ENCODE data around the gene UBR1. TPM values are rescaled to one million over a fixed set of nuclear protein-coding genes. Genes with fewer than 3 reads are reported as not detected.

Gene UBR1
- 10 to 100 TPM; 11.6 to 38.2 (median 17.2) TPM for total RNA-seq

- TF ChIP-seq, protein P1, sequence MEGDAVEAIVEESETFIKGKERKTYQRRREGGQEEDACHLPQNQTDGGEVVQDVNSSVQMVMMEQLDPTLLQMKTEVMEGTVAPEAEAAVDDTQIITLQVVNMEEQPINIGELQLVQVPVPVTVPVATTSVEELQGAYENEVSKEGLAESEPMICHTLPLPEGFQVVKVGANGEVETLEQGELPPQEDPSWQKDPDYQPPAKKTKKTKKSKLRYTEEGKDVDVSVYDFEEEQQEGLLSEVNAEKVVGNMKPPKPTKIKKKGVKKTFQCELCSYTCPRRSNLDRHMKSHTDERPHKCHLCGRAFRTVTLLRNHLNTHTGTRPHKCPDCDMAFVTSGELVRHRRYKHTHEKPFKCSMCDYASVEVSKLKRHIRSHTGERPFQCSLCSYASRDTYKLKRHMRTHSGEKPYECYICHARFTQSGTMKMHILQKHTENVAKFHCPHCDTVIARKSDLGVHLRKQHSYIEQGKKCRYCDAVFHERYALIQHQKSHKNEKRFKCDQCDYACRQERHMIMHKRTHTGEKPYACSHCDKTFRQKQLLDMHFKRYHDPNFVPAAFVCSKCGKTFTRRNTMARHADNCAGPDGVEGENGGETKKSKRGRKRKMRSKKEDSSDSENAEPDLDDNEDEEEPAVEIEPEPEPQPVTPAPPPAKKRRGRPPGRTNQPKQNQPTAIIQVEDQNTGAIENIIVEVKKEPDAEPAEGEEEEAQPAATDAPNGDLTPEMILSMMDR (IDR thresholded peaks at IDR 0.05): no peak
- no peak for TF ChIP-seq POLR2A (IDR thresholded peaks at IDR 0.05)
- DNase-seq (ENCODE audit: low spot score in 2 of 2): peak; percentile 82 to 98
- WGBS, 2 donors: 0% methylated on average over 31 to 33 of the region's 33 CpGs
- intact Hi-C loops (cut with DNase I; ENCODE audit: low total_unique reads): no loop called here
- peak within 1 kb of the TSS; percentile 76 for H3K4me3 ChIP-seq (ENCODE audit: low read depth, poor library complexity, severe bottlenecking)
Observed at GRCh38 chr15:43105778-43106485, at the start of gene UBR1. TSS of gene UBR1 (minus strand) at chr15:43106038. CDS start at chr15:43106022, 16 bp downstream.

DNA sequence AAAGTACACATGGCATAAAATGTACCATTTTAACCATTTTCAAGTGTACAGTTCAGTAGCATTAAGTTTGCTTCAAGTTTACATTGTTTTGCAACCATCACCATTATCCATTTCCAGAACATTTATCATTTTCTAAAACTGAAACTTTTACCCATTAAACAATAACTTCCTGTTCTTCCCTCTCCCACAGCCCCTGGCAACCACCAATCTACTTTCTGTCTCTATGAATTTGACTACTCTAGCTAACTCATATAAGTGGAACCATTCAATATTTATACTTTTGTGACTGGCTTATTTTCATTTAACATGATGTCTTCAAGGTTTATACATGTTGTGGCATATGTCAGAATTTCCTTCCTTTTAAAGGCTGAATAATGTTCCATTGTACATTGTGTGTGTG is 47.4 kb upstream of the UBR1 start:
- no peak overlapping the region for H3K4me3 ChIP-seq (ENCODE audit: low read depth, poor library complexity, severe bottlenecking)
- no peak for DNase-seq (ENCODE audit: low spot score in 2 of 2)
- no peak for TF ChIP-seq POLR2A (IDR thresholded peaks at IDR 0.05)
- TF ChIP-seq, protein P1 (IDR thresholded peaks at IDR 0.05): no peak
- intact Hi-C loops (cut with DNase I; ENCODE audit: low total_unique reads): no loop called here

DNA sequence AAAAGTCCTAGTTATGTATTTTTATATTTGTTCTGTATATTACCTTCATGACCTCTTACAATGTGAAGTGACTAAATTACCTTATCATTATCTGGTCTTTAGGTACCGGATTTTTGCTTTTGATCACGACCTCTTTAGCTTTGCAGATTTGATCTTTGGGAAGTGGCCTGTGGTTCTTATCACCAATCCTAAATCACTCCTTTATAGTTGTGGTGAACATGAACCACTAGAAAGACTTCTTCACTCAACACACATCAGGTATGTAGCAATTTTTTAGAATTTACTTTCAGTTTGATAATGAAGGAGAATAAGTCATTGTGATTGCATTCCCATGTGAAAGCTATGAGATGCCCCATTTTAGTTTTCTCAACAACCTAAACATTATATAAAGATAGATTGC is 45.9 kb upstream of the UBR1 start:
- TF ChIP-seq, protein P1 (IDR thresholded peaks at IDR 0.05): no peak
- no peak for TF ChIP-seq POLR2A (IDR thresholded peaks at IDR 0.05)
- WGBS, 2 donors: 83% methylated on average over 2 of the region's 2 CpGs
- DNase-seq (ENCODE audit: low spot score in 2 of 2): no peak
- intact Hi-C loops (cut with DNase I; ENCODE audit: low total_unique reads): no loop called here
- H3K4me3 ChIP-seq (ENCODE audit: low read depth, poor library complexity, severe bottlenecking): no peak overlapping the region

GRCh38 chr15:43150191-43150929 is 44.5 kb upstream of the UBR1 start:
- intact Hi-C loops (cut with DNase I; ENCODE audit: low total_unique reads): no loop called here
- WGBS, 2 donors: 90 to 92% methylated on average over 5 of the region's 5 CpGs
- no peak for DNase-seq (ENCODE audit: low spot score in 2 of 2)
- TF ChIP-seq, protein P1 (IDR thresholded peaks at IDR 0.05): no peak
- TF ChIP-seq POLR2A (IDR thresholded peaks at IDR 0.05): no peak
- no peak overlapping the region for H3K4me3 ChIP-seq (ENCODE audit: low read depth, poor library complexity, severe bottlenecking)

DNA sequence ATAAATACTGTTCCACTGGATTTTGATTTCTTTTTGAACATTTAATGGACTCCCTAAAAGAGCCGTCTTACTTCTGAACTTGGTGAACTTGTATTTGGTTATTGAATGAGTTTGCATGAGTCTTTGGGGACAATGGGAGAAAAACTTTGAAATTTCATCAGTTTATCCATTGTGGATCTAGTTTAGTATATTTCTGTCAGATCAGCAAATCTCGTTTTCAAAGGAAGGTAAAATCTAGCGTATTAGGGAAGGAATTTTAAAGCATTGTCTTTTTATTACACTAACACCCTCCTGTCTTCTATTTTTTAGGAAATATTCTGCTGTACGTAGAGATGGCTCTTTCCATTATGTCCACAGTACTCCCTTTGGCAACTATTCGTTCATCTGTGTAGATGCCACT is 40.3 kb upstream of the UBR1 start:
- intact Hi-C loops (cut with DNase I; ENCODE audit: low total_unique reads): no loop called here
- 91 to 94% methylated on average over 5 of the region's 5 CpGs for WGBS, 2 donors
- no peak for DNase-seq (ENCODE audit: low spot score in 2 of 2)
- H3K4me3 ChIP-seq (ENCODE audit: low read depth, poor library complexity, severe bottlenecking): no peak overlapping the region
- no peak for TF ChIP-seq POLR2A (IDR thresholded peaks at IDR 0.05)
- TF ChIP-seq, protein P1 (IDR thresholded peaks at IDR 0.05): no peak
